Stimulated activated CD8-positive, alpha-beta memory T cell treated with anti-CD3 and anti-CD28 coated beads, Interleukin-7, amount 100 ng/mL, for 1 hour (primary cell): ENCODE data around the gene TMCO6.
"Not testable (repeated sequence)": the region's sequence is repeated elsewhere in the genome, so short reads cannot be mapped to it uniquely, and the experiment has no call there.

Source experiments
- DNase-seq, 2 donors: peaks; one replicate each; pipeline ENCODE4 v3.0.0-alpha.2; 2020; ENCODE audit warnings: low read depth in 2 of 2

The TMCO6 gene

DNA sequence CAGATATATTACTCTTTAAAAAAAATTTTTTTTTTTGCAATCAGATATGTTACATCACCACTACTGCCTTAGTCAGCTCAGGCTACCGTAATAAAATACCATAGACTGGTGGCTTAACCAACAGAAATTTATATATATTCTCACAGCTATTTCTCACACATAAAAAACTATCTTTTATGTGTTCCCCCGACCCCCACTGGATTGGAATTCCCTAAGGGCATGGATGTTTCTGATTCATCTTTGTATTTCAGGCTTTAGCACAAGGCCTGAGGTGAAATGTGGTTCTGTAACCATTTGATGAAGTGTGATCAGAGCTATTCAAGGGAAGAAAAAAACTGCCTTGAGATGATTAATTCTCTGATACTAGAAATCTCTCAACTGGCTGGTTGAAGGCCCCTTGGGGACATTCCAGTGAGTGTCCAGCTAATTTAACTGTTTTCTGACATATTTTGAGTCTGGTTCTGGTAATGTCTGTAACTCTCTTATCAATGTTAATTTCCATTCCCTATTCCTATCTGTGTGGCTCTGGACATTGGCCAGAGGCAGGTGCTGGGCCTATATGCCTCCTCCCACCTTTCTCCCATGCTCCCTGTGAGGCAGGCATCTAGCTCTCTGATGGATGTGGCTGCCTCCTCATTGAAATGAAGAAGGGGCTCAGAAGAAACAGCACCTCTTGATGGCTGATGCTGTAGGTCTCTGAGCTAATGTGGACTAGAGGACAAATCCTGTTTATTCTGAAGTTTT, 8.8 kb upstream of the TMCO6 start:
- DNase-seq = no peak

- DNase-seq = no peak
These were observed 8.2 kb upstream of the TMCO6 start for GRCh38 chr5:140631036-140631417.

- DNase-seq = no peak
These were observed 7.4 kb upstream of the TMCO6 start for GRCh38 chr5:140631831-140632365.

- no peak for DNase-seq
These were observed 6.8 kb upstream of the TMCO6 start for GRCh38 chr5:140632366-140633020.

GRCh38 chr5:140633021-140633471, 6.2 kb upstream of the TMCO6 start, which contains the start of gene CD14:
TSS of gene CD14 (minus strand) at chr5:140633175. CDS start at chr5:140633071, 104 bp downstream.
- no peak for DNase-seq

- DNase-seq = no peak
These were observed 5.8 kb upstream of the TMCO6 start for GRCh38 chr5:140633501-140633900.

DNA sequence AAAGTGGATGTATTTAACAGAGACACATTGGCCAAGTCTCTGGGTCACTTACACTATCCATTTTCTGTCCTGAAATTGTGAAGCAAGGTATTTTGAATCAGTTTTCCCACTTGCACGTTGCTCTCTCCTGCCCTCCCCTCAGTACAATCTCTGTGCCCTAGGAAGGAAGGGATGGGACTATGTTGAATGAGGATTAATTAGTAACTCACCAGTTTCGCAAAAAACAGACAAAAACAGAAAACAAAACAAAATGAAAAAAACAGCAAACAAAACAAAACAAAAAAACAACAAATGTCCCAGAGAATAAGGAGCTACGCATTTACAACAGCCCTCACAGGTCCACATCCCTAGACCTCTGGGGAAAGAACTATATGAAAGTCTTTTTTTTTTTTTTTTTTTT, 5.1 kb upstream of the TMCO6 start:
- no peak for DNase-seq

DNA sequence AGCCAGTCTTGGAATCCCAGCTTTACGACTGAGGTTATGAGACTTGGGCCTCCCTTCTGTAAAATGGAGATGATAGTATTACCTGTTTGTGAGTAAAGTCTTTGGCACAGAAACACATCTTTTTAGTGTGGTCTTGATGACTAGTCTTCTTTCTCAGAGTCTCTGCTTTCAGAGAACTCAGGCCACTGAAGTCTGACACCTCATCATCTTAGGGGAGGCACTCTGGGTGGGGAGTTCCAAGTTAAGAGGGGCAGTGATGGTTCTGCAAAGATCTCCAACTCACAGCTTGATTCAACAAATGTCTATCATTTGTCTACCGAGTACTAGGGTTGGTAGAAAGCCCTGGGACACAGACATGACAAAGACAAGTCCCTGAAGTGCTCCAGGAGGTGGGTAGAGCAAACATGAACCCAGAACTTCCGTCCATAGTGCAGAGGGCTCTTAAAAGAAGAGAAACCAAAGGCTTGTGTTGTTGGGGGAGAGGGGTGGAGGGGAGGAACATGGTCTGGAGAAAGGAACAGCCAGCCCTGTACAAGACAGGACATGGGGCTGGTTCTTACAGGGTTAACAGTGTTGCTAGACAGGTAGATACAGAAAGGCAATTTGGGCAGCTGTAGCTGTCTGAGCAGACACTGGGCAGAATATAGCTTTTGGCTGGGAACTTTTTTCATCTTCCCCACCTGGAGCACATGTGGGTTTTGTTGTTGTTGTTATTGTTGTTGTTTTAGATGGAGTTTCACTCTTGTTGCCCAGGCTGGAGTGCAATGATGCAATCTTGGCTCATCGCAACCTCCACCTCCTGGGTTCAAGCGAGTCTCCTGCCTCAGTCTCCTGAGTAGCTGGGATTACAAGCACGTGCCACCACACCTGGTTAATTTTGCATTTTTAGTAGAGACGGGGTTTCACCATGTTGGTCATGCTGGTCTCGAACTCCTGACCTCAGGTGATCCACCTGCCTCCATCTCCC, 3.7 kb upstream of the TMCO6 start:
- DNase-seq = no peak

GRCh38 chr5:140637371-140638100, 1.7 kb upstream of the TMCO6 start:
- no peak for DNase-seq

DNA sequence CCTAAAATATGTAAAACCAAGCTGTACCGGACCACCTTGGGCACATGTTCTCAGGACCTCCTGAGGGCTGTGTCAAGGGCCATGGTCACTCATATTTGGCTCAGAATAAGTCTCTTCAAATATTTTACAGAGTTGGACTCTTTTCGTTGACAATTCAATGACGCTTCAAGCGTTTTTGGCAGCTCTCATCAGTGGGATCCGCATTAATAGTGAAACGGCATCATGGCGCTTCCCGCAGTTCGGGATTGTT, 428 bp upstream of the TMCO6 start:
- DNase-seq = not testable (repeated sequence)

DNA sequence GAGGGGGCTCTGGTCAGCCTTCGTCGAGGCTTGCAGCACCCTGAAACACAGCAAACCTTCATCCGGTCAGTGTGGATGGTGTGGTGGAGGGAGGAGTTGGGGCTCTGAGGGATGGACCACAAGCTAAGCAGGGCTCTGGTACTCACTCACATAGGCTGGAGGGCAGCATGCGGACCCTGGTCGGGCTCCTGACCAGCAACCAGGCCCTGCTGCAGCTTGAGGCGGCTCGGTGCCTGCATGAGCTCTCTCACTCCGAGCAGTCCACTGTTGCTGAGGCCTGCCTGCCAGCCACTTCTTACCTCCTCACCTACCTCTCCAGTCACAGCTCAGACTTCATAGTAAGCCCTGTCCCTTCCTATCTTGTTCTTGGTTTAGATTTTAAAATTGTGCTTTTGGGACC, 2.5 kb downstream of the TMCO6 start:
- DNase-seq = no peak

- no peak for DNase-seq
These were observed 3.5 kb downstream of the TMCO6 start for GRCh38 chr5:140642718-140643117.

DNA sequence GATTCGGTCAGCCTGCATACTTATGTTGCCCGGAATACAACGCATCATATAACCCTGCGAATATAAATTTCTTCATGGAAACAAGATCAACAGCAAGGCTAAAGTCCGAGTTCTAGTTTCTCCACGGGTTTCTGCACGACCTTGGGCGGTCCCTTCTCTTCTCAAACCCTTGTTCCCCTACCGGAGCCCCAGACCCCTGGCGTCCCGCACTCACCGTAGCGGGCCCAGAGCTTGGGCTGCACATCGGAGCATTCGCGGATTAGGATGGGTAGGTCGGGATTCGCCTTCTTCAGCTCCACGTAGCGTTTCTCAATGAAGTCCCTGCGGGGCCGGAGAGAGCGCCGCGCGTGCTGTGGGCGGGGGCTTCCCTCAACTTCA, 7.8 kb downstream of the TMCO6 start:
- DNase-seq = no peak

DNA sequence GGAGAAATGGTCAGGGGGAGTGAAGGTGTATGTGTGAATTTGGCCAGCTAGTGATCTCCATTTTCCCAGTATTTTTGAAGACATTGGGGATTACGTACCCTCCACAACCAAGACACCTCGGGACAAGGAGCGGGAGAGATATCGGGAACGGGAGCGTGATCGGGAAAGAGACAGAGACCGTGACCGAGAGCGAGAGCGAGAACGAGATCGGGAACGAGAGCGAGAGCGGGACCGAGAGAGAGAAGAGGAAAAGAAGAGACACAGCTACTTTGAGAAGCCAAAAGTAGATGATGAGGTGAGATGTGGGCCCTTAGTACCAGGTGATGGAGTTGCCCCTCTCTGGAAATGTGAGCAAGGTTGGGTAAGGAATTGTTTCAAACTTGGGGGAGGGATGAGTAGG, 19.6 kb downstream of the TMCO6 start:
- no peak for DNase-seq

- not testable (repeated sequence) for DNase-seq
These were observed 21.1 kb downstream of the TMCO6 start for GRCh38 chr5:140660371-140660770.

DNA sequence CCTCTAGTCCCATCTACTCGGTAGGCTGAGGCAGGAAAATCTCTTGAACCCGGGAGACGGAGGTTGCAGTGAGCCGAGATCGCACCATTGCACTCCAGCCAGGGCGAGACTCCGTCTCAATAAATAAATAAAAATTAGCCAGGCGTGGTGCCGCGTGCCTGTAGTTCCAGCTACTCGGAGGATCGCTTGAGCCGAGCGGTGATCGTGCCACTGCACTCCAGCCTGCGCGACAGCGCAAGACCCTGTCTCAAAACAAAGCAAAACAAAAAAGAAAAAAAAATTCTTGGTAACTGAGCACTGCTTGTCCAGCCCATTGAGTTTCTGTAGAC, 24.7 kb downstream of the TMCO6 start:
- DNase-seq = no peak

GRCh38 chr5:140664359-140665119, 25.3 kb downstream of the TMCO6 start, which contains the start of gene WDR55:
TSS of gene WDR55 (plus strand) at chr5:140664904. CDS start at chr5:140664913, 9 bp downstream.
- peak; percentile 90 for DNase-seq

- DNase-seq = not testable (repeated sequence)
These were observed 31.8 kb downstream of the TMCO6 start for GRCh38 chr5:140671035-140671434.

DNA sequence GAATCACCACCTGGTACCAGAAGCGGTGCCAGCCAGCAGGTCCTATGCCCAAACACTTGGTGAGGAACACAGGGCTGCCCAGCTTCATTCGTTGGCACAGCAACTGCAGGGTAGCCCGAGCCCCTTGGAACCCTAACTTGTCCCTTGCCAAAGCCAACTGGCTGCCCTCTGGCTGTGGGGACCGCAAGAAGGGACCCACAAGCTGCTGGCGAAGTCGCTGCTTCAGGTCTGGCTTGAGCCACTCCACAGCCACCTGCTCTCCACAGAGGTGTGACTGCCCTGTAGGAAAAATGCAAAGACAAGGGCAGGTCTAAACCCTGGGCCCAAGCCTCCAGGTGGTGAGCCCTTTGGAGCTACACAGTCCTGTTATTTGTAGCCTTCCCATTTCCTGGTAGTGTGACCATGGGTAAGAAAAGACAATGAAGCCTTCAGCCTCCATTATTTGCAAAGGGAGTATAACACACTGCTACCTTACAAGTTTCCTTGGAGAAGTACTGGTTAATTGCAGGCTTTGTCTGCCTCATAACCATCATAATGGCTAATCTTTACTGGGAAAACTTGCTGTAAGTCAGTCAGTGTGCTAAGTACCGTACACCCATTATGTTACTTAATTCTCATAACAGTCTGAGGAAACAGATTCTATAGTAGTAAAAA, 32.3 kb downstream of the TMCO6 start:
- no peak for DNase-seq

- DNase-seq = no peak
These were observed 33.4 kb downstream of the TMCO6 start for GRCh38 chr5:140672455-140673186.
